CD4-positive, alpha-beta T cell treated with Interleukin-6 for 4 hours (primary cell): ENCODE results near the gene ZNF575.
"Not testable (repeated sequence)": the region's sequence is repeated elsewhere in the genome, so short reads cannot be mapped to it uniquely, and the experiment has no call there.

Experiments used
- DNase-seq: peaks from one replicate; pipeline ENCODE4 v3.0.0-alpha.2; 2020; ENCODE audit warnings: mixed read lengths

Gene ZNF575

DNA sequence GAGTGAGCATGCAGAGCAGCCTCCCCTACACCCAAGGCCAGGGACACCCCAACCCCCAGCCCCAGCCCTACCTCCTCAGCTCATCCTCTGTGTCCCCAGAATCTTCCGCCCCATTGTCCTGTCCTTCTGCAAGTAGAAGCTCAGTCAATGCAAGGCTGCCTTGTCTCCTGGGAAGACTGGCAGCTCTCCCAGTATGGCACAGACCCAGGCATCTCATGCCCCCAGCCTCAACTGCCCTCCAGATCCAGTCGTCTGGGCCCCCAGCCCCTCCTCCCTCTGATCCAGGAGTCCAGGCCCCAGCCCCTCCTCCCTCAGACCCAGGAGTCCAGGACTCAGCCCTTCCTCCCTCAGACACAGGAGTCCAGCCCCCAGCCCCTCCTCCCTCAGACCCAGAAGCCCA lies 13.0 kb downstream of the ZNF575 start:
- no peak for DNase-seq

DNA sequence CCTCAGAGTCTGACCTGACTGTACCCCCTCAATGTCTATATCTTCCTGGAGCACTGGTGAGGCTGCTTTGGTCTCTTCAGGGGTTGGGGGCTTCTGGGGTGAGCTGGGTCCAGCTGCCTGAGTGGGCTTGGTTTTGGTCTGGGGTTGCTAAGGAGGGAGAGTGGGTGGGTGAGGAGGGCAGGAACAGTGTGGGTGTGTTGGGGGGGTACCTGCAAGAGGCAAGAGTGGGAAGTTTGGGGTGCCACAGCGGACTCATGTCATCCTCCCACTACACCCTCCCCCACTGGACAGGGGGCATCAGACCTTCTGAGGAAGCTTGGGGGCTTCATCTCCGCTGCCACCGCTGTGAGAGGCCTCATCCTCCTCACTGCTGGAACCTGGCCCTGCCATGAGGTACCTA lies 13.6 kb downstream of the ZNF575 start:
- DNase-seq, result no peak

DNA sequence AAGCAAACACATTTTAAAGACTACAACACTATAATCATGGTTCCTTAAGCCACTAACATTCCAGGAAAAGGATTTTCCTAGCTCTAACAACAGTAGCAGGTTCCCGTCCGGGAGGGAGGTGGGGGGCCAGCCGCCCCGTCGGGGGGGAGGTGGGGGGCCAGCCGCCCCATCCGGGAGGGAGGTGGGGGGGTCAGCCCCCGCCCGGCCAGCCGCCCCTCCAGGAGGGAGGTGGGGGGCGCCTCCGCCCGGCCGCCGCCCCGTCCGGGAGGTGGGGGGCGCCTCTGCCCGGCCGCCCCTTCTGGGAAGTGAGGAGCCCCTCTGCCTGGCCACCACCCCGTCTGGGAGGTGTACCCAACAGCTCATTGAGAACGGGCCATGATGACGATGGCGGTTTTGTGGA lies 14.9 kb downstream of the ZNF575 start:
- DNase-seq, result not testable (repeated sequence)

DNA sequence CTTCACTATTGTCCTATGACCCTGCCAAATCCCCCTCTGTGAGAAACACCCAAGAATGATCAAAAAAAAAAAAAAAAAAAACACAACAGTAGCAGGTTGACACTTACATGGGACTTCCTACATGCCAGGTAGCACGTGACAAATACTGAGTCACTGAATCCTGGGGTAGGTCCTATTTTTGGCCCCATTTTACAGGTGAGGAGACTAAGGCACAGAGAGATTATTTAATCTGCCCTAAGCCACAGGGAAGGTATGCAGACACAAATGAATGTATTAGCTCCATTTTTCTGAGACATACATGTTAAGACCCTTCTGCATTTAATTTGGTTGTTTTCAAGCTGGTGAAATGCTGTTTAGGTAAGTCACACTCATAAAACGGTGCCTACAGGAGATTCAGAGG lies 15.7 kb downstream of the ZNF575 start:
- DNase-seq, result no peak

DNA sequence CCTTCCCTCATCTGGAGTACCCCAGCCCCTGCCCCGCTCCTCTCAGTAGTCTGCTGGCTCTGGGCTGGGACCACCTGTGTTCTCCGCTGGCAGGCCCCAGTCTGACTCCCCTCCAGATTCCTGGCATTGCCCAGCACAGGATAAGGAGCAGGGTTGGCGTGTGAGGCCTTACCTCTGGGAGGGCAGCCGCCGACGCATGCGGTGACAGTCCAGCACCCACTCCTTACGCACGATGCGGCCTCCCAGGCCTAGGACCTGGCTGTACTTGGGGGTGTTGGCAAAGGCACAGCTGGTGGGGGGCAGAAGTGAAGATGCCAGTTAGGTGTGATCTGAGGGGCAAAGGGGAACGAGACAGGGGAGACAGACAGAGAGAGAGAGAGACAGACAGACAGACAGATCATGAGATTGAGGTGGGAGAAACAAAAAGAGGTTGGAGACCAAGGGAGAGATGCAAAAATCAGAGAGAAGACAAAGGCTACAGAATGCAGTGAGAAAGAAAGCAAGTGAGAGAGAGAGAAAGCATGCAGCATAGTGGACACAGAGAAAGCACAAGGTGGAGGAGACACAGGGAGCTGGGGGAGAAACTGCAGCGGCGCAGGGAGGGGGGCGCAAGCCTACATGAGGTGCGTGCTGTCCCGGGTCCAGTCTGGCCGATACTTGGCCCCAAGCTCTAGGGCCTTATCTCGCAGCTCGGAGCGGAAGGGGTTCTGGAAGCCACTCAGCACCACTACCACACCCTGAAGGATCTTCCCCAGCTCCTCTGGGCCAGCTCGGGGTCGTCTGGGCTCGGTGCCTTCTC lies 18.6 kb downstream of the ZNF575 start:
- no peak for DNase-seq

DNA sequence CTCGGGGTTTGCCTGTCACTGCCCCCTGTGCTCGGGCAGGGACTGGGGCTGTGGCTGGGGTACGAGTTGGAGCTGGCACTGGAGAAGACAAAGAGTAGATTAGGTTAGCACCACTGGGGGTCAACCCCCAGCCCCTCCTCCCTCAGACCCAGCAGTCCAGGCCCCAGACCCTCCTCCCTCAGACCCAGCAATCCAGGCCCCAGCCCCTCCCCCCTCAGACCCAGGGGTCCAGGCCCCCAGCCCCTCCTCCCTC lies 19.1 kb downstream of the ZNF575 start:
- no peak for DNase-seq

DNA sequence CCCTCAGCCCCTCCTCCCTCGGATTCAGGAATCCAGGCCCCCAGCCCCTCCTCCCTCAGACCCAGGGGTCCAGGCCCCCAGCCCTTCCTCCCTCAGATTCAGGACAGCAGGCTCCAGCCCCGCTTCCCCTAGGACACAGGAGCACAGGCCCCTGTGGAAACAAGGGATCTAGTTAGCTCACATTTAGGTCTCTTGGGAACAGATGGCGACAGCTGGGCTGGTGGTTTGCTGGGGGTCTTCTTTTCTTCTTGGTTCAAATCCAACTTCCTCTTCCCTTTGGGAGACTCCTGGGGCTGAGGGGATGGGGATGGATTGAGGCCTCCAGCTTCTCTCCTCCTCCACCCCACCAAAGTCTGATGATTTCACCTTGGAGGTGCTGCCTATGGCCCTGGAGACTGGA lies 19.6 kb downstream of the ZNF575 start:
- DNase-seq, result no peak

DNA sequence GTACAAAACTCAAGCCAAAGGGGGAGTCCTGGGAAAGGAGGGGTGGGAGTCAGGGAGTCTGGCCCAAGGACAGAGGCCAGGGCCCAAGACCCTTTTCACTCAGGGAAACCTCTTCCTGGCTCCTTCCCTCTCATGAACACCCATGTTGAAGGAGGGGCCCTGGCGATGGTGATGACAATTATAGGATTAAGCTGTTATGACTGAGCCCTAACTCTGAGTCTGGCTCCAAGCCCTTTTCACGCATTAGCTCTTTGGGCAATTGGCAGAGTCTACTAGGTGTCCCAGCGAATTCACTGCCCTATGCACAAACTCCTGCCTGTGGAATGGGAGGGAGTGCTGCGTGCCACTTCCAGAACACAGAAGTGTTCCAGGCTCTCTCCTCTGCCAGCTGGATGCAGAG lies 20.7 kb downstream of the ZNF575 start:
- DNase-seq, result no peak

DNA sequence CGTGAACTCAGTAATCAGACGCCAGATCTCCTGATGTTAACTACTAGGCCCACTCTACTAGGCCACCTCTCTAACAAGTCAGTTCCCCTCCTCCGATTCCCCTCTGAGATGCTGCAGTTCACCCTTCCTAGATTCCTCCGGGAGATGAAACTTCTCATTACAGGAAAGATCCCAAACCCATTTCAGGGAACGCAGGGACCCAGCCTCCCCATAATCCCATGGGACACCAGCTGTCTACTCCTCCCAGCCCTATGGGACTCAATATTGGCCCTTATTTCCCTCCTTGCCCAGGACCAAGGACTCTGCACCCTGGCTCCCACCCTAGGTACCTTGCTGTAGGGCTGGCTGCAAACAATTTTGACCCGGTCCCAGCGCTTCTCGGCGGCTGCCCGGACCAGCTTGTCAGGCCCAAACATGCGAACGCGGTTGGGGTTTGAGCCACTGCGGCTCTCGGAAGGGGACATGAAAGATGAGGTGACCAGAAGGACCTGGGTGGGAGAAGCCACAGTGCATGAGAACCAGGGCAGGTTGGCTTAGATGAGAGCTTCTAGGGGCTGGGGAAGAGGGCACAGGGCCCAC lies 21.4 kb downstream of the ZNF575 start:
- no peak for DNase-seq

DNA sequence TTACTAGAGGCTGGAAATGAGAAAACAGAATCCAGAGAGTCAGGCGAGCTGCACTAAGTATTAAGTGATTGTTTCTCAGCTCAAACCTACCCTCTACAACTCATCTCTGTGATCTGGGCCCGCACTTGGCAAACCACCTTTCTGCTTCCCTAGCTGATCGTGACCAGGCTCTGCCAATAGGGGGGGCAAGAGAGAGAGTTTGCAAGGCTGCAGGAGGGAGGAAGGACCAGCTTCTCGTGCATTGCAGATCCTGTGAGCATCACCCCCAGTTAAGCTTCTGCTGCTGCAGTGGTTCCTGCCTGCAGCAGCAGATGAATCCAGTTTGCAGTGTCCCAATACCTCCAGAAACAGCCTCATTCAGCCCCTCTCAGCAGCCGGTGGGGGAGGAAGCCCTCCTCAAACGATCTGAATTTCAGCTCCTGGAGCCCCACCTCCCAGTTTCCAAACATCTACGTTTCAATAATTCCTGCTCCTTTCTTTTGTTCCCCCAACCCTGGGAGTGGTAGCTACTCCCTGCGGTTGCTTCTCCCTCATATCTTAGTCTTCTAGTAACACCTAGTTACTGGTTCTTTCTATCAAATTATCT lies 22.3 kb downstream of the ZNF575 start:
- DNase-seq, result peak; percentile 90

DNA sequence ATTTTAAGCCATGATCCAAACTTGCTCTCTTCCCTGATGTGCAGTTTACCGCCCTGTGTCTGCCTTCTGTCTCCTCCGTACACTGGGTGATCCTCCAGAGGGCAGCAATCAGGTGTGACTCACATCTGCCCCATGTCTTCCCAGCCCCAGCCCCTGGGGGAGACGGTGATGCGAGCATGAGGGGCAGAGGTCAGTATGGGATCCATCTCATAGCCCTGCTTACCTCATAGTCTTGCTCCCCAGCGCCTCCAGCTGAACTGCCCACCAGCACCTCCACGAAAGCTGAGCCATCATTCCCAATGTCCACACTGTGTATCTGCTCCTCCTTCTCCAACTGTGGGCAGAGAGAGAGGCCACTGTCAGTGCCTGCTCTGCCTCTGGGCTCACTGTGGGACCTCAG lies 27.7 kb downstream of the ZNF575 start:
- peak; percentile 42 for DNase-seq

DNA sequence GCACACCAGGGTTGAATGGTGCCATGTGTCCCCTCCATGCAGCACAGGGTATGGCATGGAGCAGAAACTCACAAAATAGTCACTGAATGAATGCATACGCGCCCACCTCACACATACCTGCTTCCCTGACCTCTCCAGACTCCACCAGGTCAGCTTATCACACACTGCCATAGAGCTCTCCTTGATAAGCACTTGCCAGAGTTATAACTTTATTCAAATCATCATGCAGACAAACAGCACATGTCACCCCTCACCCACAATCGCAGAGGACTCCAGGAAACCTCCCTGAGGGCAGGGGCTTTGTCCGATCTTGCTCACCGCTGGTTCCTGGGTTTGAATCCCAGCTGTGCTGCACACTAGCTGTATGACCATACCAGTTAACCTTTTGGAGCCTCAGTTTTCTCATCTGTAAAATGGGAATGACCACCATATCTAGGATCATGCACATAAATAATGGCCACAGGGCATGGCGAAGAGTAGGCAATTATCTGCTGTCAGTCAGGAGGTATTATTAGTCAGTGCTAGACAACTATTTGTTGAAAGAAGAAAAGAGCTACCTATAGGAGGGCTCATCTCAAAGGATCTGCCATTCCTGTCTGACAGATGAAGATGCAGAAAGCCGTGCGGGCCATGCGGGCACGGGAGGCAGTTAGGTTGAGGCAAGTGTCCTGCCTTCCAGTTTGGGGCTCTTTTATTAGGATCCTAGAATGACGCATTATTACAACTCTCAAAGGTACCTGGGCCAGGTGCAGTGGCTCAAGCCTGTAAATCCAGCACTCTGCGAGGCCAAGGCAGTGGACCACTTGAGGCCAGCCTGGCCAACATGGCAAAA lies 28.4 kb downstream of the ZNF575 start:
- no peak for DNase-seq

DNA sequence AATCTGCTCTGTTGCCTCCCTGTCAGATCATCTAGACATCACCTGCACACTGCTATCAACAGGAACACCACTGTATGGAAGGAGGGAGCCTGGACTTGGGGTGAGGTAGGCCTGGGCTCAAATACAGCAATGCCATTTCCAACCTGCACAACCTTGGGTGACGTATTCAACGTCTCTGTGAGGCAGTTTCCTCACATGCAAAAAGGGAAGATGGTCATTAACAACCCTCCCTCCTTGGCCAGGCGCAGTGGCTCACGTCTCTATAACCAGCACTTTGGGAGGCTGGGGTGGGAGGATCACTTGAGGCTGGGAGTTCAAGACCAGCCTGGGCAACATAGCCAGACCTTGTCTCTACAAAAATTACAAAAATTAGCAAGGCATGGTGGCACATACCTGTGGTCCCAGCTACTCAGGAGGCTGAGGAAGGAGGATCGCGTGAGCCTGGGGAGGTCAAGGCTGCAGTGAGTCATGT lies 29.3 kb downstream of the ZNF575 start:
- peak; percentile 9 for DNase-seq

DNA sequence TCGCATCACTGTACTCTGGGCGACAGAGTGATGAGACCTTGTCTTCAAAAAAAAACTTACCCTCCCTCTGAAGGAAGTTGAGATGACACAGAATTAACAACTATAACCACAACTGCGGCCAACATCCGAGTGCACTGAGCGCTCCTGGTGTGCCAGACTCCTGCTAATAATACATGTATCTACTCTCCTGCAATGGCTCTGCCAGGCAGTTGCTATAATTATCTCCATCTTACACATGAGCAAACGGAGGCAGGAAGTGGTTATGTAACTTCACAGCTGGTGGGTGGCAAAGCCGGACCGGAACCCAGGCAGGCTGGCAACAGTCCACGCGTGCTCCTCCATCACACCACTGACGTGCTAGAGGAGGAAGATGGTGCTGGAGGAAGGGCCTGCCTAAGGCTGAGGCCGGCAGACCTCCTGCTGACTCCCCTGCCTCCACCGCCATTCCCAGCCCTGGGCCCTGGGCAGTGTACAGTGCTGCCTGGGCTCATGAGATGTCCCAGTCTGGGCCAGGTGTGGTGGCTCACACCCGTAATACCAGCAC lies 29.8 kb downstream of the ZNF575 start:
- DNase-seq, result peak; percentile 88

DNA sequence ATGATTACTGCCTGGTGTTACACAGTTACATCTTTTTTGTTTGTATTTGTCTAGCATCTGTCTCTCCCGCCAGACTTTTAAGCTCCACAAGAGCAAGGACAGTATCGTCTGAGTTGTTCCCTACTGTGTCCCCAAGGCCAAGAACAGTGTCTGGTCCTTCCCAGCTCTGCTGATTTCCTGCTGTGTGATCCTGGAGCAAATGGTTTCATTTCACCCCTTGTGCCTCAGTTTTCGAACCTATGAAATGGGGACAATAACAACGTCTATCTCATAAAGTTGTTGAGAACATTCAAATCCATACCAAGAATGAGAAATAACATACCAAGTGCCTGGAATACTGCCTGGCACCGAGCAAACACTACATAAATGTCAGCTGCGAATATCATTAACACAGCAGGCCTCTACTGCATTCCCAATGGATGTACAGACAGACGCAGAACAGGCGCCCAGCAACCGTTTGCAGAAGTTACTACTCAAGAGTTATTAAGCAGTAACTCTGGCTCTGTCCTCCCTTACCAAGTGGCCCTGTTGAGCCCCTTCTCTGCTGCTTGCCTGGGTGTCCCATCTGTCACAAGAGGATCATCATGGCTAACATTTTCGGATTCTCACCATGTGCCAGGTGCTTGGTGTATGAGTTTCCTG lies 30.9 kb downstream of the ZNF575 start:
- no peak for DNase-seq

DNA sequence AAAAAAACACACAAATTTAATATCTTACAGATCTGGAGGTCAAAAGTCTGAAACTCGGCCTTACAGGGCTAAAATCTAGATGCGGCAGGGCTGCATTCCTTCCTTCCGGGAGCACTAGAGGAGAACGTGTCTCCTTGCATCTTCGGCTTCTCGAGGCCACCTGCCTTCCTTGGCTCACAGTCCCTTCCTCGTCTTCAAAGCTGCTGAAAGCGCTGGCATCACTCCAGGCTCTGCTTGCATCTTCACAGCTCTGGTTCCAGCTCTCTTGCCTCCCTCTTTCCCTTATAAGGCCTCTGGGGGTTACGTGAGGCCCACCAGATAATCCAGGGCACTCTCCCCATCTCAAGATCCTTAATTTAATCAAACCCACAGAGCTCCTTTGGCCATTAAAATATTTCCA lies 31.8 kb downstream of the ZNF575 start:
- DNase-seq, result peak; percentile 27

DNA sequence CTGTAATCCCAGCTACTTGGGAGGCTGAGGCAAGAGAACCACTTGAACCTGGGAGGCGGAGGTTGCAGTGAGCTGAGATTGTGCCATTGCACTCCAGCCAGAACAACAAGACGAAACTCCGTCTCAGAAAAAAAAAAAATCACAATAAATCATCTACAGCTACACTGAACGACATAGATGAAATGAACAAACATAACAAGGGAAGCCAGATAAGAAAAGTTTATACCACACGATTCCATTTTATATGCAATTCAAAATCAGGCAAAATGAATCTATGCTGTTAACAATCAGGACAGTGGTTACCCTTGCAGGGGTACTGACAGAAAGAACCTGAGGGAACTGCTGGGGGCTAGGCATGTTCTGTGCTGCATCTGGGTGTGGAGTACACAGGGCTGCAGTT lies 36.7 kb downstream of the ZNF575 start:
- DNase-seq, result no peak

DNA sequence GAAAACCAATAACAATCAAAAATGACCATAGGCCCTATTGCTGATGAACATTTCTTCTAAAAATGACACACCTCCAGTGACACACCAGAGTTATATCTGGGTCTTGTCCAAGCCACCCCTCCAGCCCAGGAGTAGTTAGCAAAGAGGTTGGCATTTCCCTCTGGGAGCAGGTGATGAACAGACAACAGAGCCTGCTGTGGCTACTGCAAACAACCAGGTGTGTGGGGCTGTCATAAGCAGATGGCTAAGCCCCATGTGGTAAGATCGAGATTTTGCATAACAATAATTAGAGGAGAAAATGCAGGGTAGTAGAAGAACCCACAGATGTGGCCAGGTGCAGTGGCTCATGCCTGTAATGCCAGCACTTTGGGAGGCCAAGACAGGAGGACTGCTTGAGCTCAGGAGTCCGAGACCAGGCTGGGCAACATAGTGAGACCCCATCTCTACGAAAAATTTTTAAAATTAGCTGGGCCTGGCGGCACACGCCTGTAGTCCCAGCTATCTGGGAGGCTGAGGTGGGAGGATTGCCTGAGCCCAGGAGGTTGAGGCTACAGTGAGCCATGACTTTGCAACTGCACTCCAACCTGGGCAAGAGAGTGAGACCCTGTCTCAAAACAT lies 37.3 kb downstream of the ZNF575 start:
- no peak for DNase-seq

DNA sequence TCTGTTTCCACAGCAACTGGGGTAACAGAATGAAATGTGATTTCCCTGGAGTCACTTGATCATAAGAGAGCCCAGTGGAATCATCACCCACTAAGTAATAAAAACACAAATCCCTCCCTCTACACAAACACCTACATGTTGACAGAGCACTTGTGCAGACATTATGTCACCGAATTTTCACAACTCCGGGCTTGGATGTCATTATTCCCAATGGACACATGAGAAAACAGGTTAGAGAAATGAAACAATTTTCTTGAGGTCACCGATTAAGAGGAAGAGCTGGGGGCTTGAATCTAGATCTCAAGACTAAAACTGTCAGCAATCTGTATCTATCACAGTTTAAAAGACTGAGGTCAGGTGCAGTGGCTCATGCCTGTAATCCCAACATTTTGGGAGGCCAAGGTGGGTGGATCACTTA lies 39.2 kb downstream of the ZNF575 start:
- DNase-seq, result no peak

DNA sequence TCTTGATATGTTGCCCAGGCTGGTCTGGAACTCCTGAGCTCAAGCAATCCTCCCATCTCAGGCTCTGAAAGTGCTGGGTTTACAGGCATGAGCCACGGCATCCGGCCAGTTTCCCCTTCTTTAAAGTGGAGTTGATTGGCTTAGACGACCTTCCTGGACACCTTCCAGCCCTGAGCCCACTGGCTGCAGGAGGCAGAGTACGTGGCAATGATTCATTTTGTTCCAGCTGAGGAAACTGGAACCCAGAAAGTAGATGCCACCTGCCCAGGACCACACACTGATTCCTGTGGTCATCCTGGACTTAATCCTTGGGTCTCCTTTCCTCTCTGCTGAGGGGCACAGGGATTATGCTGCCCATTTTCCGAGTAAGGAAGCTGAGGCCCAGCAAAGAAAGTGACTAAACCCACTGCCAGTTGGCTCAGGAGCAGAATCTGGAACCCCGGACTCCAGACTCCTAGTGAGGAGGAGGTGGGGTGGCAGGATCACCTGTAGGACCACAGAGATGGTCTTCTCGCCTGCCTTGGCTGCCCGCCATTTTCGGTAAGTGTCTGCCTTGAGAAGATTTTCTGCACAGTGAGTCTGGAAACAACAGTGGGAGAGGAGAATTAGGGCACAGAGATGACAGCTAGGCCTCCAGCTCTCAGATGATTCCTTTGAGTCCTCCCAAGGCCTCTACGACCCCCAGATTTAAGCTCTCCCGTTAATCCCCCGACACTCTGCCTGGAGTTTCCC lies 41.6 kb downstream of the ZNF575 start:
- DNase-seq, result no peak

DNA sequence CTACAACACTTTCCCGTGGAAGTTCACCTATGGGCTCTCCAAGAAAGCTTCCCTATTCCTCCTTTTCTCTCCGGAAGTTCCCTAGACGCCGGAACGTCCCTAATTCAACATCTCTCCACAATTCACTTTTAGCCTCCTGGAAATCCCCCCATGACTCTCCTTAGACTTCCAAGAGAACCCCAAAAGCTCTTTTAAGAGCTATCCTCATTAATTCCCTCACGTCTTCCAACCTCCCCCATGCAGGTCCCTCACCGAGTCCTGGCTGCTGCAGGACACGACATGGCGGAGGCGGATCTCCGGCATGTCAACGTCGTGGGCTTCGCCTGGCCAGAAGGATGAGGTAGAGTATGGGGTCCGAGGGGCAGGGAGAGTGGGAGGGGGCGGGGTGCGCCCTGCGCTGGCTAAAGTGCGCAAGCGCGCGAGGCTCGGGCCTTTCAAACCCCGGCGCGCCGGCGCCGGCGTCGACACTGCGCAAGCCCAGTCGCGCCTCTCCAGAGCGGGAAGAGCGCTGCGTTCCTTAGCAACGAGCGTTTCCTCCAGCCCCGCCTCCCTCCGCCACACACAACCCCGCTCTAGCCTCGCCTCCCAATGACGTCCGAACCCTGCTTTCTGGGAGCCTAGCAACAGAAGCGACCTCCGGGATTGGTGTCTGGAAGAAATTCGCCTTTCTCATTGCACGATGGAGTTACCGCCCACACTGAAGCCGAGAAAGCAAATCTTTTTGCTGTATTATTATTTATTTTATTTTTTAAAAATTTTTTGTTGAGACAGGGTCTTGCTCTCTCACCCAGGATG lies 42.4 kb downstream of the ZNF575 start, which contains the start of the genes PINLYP and XRCC1:
Gene PINLYP (plus strand): TSS at position 646 of the 795 bp plus-strand sequence. CDS start 1,391 bp downstream, outside the sequence.
Gene XRCC1 (minus strand): TSS at position 372 of the 795 bp plus-strand sequence. CDS start 69 bp downstream, at position 303.
- DNase-seq, result peak; percentile 97
